H9 (cell line): ENCODE data around the gene PDE6G. TPM values are rescaled to one million over a fixed set of nuclear protein-coding genes. Genes with fewer than 3 reads are reported as not detected.

Experiments used
- DNase-seq: peaks from one replicate; pipeline ENCODE4 v3.0.0-alpha.2; 2017
- H2AFZ ChIP-seq: one replicate; pipeline ENCODE4 v1.6.1; 2013; ENCODE audit warnings: mild to moderate bottlenecking, low read length, control low read depth, moderate library complexity
- H2AK5ac ChIP-seq: 2 replicates; pipeline ENCODE4 v1.6.1; 2013; ENCODE audit warnings: low read length, control low read depth, mixed read lengths; ENCODE audit not compliant: insufficient read length
- H2BK120ac ChIP-seq: one replicate; pipeline ENCODE4 v1.6.1; 2013; ENCODE audit warnings: low read depth, mild to moderate bottlenecking, low read length, control low read depth, inconsistent platforms; ENCODE audit not compliant: poor library complexity, severe bottlenecking
- H2BK12ac ChIP-seq: 2 replicates; pipeline ENCODE4 v1.6.1; 2013; ENCODE audit warnings: low read length, control low read depth, mixed read lengths, low read depth; ENCODE audit not compliant: insufficient read length
- H2BK15ac ChIP-seq: 2 replicates; pipeline ENCODE4 v1.6.1; 2013; ENCODE audit warnings: low read depth, low read length, control low read depth
- H2BK20ac ChIP-seq: one replicate; pipeline ENCODE4 v1.6.1; 2013; ENCODE audit warnings: low read depth, mild to moderate bottlenecking, low read length, control low read depth, inconsistent platforms; ENCODE audit not compliant: poor library complexity, severe bottlenecking
- H2BK5ac ChIP-seq: 2 replicates; pipeline ENCODE4 v1.6.1; 2013; ENCODE audit warnings: low read length, control low read depth, mixed read lengths; ENCODE audit not compliant: insufficient read length
- H3K14ac ChIP-seq: 2 replicates; pipeline ENCODE4 v1.6.1; 2013; ENCODE audit warnings: low read length, control low read depth; ENCODE audit not compliant: insufficient read depth
- H3K18ac ChIP-seq: 2 replicates; pipeline ENCODE4 v1.6.1; 2013; ENCODE audit warnings: low read depth, mild to moderate bottlenecking, mixed read lengths, low read length, control low read depth; ENCODE audit not compliant: insufficient read length
- H3K23ac ChIP-seq: 2 replicates; pipeline ENCODE4 v1.6.1; 2013; ENCODE audit warnings: low read length, control low read depth, mixed read lengths, low read depth; ENCODE audit not compliant: insufficient read length
- H3K23me2 ChIP-seq: 2 replicates; pipeline ENCODE4 v1.6.1; 2013; ENCODE audit warnings: low read depth, mild to moderate bottlenecking, mixed read lengths, low read length, control low read depth; ENCODE audit not compliant: insufficient read length, poor library complexity, severe bottlenecking
- H3K27ac ChIP-seq: 2 replicates; pipeline ENCODE4 v1.5.1; 2013; ENCODE audit warnings: low read length, control low read depth, mixed read lengths, low read depth; ENCODE audit not compliant: insufficient read length
- H3K27me3 ChIP-seq: 2 replicates; pipeline ENCODE4 v1.6.1; 2013; ENCODE audit warnings: low read length, control low read depth, inconsistent platforms; ENCODE audit not compliant: insufficient read depth
- H3K4ac ChIP-seq: 2 replicates; pipeline ENCODE4 v1.6.1; 2013; ENCODE audit warnings: low read depth, mild to moderate bottlenecking, control low read depth, inconsistent platforms, low read length, moderate library complexity
- H3K4me1 ChIP-seq: 2 replicates; pipeline ENCODE4 v1.6.1; 2013; ENCODE audit warnings: low read length, control low read depth, inconsistent platforms; ENCODE audit not compliant: insufficient read depth
- H3K4me2 ChIP-seq: 2 replicates; pipeline ENCODE4 v1.6.1; 2013; ENCODE audit warnings: low read length, control low read depth, mixed read lengths; ENCODE audit not compliant: insufficient read length, insufficient read depth
- H3K56ac ChIP-seq: 2 replicates; pipeline ENCODE4 v1.6.1; 2013; ENCODE audit warnings: low read depth, mild to moderate bottlenecking, mixed read lengths, low read length, control low read depth; ENCODE audit not compliant: insufficient read length
- H3K79me1 ChIP-seq: 2 replicates; pipeline ENCODE4 v1.6.1; 2013; ENCODE audit warnings: low read depth, mild to moderate bottlenecking, moderate library complexity, low read length, control low read depth, inconsistent platforms; ENCODE audit not compliant: insufficient read depth, poor library complexity, severe bottlenecking
- H3K79me2 ChIP-seq: 2 replicates; pipeline ENCODE4 v1.6.1; 2013; ENCODE audit warnings: low read length, control low read depth, inconsistent platforms; ENCODE audit not compliant: insufficient read depth
- H3K9ac ChIP-seq: 2 replicates; pipeline ENCODE4 v1.6.1; 2013; ENCODE audit warnings: low read length, control low read depth, mixed read lengths; ENCODE audit not compliant: insufficient read length; ENCODE audit errors: extremely low read depth
- H3K9me3 ChIP-seq: one replicate; pipeline ENCODE4 v1.6.1; 2013; ENCODE audit warnings: low read depth, low read length, inconsistent platforms; ENCODE audit not compliant: control insufficient read depth
- H3T11ph ChIP-seq: one replicate; pipeline ENCODE4 v1.6.1; 2013; ENCODE audit warnings: mild to moderate bottlenecking, low read length, control low read depth, inconsistent platforms
- H4K20me1 ChIP-seq: one replicate; pipeline ENCODE4 v1.6.1; 2013; ENCODE audit not compliant: control insufficient read depth, insufficient read length, insufficient read depth
- H4K5ac ChIP-seq: 2 replicates; pipeline ENCODE4 v1.6.1; 2013; ENCODE audit warnings: low read depth, mild to moderate bottlenecking, mixed read lengths, low read length, control low read depth; ENCODE audit not compliant: insufficient read length
- H4K8ac ChIP-seq: replicated peaks from 2 replicates; pipeline ENCODE4 v1.6.1; 2013; ENCODE audit warnings: low read length, control low read depth, mixed read lengths, low read depth; ENCODE audit not compliant: insufficient read length
- H4K91ac ChIP-seq: 2 replicates; pipeline ENCODE4 v1.6.1; 2013; ENCODE audit warnings: low read depth, mild to moderate bottlenecking, moderate library complexity, mixed read lengths, low read length, control low read depth; ENCODE audit not compliant: insufficient read length
- H3K27ac Mint-ChIP-seq, 3 experiments: 2 replicates in 2 of 3; 3 replicates in 1 of 3; pipeline ENCODE4 v1.8.0; 2020 to 2021; ENCODE audit warnings: mixed read lengths in 3 of 3, mild to moderate bottlenecking in 1 of 3, moderate library complexity in 1 of 3
- H3K27me3 Mint-ChIP-seq: 2 replicates; pipeline ENCODE4 v1.8.0; 2021; ENCODE audit warnings: low read depth, mild to moderate bottlenecking, moderate library complexity, mixed read lengths
- H3K36me3 Mint-ChIP-seq, 3 experiments: 2 replicates in 2 of 3; 3 replicates in 1 of 3; pipeline ENCODE4 v1.8.0; 2020 to 2021; ENCODE audit warnings: low read depth in 3 of 3, mixed read lengths in 3 of 3; ENCODE audit not compliant: insufficient read depth in 1 of 3
- H3K4me1 Mint-ChIP-seq, 2 experiments: 2 replicates each; pipeline ENCODE4 v1.8.0; 2020; ENCODE audit warnings: mixed read lengths in 2 of 2
- H3K4me3 Mint-ChIP-seq, 2 experiments: 2 replicates in 1 of 2; 3 replicates in 1 of 2; pipeline ENCODE4 v1.8.0; 2020 to 2021; ENCODE audit warnings: mild to moderate bottlenecking in 2 of 2, mixed read lengths in 2 of 2, moderate library complexity in 1 of 2
- H3K9me3 Mint-ChIP-seq, 2 experiments: 2 replicates in 1 of 2; 3 replicates in 1 of 2; pipeline ENCODE4 v1.8.0; 2020; ENCODE audit warnings: mild to moderate bottlenecking in 2 of 2, mixed read lengths in 2 of 2, moderate library complexity in 1 of 2
- CTCF ChIP-seq: fragments of 200-600 bp; sonication (generic); conservative IDR thresholded peaks from 3 replicates; pipeline ENCODE4 v1.8.0; 2021; ENCODE audit warnings: antibody characterized with exemption, mild to moderate bottlenecking
- WGBS: extraction: QIAGEN DNeasy Blood & Tissue Kit; methylation state at CpG from one replicate; pipeline ENCODE4 v1.1.7; 2013; ENCODE audit warnings: missing lambda C conversion rate, low lambda C conversion rate, mixed read lengths; ENCODE audit not compliant: insufficient read length; ENCODE audit errors: extremely low coverage; 5-methylcytosine and 5-hydroxymethylcytosine counted together
- total RNA-seq: library from RNA; stranded (reverse); gene quantifications from 2 replicates; pipeline ENCODE4 v1.2.1, GENCODE V29; 2021

The PDE6G gene
- total RNA-seq, 1 experiment from 2014 or later: 5.7 TPM

- Histone ChIP-seq H3K23ac (no peak overlapping the region), H2BK5ac (no peak overlapping the region), H3K23me2 (peaks cover 10% of the 10 kb centered on the region), H4K20me1 (no peaks in the 10 kb centered on the region), H3K27me3 (no peaks in the 10 kb centered on the region), H3T11ph (no peak overlapping the region), H2AFZ (no peak overlapping the region), H3K14ac (no peak overlapping the region), H3K79me1 (peaks cover 8% of the 10 kb centered on the region), H2AK5ac (no peak overlapping the region), H3K18ac (no peak overlapping the region), H2BK15ac (no peak overlapping the region), H3K4me1 (no peaks in the 10 kb centered on the region), H2BK12ac (no peak overlapping the region), H4K5ac (no peak overlapping the region), H2BK120ac (no peak overlapping the region), H4K91ac (no peak overlapping the region), H3K56ac (no peak overlapping the region), H3K4ac (no peak overlapping the region), H4K8ac (no peak overlapping the region), H3K4me2 (no peak overlapping the region), H3K9me3 (no peaks in the 10 kb centered on the region), H3K9ac (no peak overlapping the region), H3K79me2 (peaks cover 11% of the 10 kb centered on the region; the same call in 1 of the 2 replicates), H3K27ac (no peak overlapping the region), H2BK20ac (no peak overlapping the region)
- H3K9me3 Mint-ChIP-seq: no peaks in the 10 kb centered on the region
- peaks cover 29 to 57% (median 57%) of the 10 kb centered on the region in 3 experiments for H3K36me3 Mint-ChIP-seq
- no peak for TF ChIP-seq CTCF
- no peak for DNase-seq
- H3K4me3 Mint-ChIP-seq: 0 out of 5 replicates have a peak overlapping the region, but pooled peaks of 1 of the 2 experiments have one; percentile 20
- H3K4me1 Mint-ChIP-seq: peaks cover 14 to 20% of the 10 kb centered on the region in 2 experiments
- no CpG with 5 or more reads among the region's 20 CpGs for WGBS
- H3K27me3 Mint-ChIP-seq: no peaks in the 10 kb centered on the region
- H3K27ac Mint-ChIP-seq: no peak overlapping the region
These were observed 30.3 kb upstream of the PDE6G start for GRCh38 chr17:81686614-81687013.
